ENCODE measurements around the gene CKAP2.
"Not testable (repeated sequence)": the region's sequence is repeated elsewhere in the genome, so short reads cannot be mapped to it uniquely, and the experiment has no call there.

Gene CKAP2

DNA sequence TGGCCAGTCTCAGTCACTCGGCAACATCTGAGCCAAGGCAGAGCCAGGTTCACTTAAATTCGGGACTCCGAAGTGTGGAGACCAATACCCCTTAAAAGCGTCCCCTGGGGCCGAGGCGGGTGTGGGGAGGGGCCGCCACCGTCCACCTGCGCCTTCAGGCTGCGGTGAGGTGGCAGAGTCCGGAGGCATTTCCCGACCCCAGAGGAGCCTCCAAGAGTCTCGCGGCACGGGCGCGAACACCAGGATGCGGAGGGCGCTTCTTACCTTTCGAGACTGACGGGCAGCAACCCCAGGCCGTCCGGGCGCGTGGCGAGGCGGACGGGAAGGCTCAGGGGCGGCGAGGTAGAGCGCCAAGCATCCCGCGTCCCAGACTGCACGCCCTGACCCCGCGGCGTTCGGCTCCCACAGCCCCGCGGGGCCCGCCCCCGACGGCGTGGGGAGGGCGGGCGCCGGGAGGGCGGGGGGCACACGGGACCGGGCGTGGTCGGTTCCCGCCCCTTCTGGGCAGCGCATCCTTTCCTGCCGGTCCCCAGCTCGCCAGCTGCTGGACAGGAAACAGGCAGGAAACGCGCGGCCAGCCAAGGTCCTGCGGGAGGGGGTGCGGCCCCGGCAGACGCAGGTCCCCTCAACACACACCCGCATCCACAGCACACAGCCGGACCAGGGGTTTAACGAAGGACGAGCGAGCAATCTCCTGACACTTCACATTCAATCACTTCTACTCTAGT, 49.3 kb upstream of the CKAP2 start, which contains the start of gene THSD1 (continued):
- no peak for TF ChIP-seq ZNF23 (tag by site-specific recombination; IDR thresholded peaks at IDR 0.05; ENCODE audit: borderline replicate concordance)
- TF ChIP-seq ZNF423 (tag by site-specific recombination; IDR thresholded peaks at IDR 0.05), result no peak
- no peak for TF ChIP-seq ZNF629 (tag by site-specific recombination; IDR thresholded peaks at IDR 0.05)
- peak; percentile 78 for TF ChIP-seq KLF1 (tag by site-specific recombination; IDR thresholded peaks at IDR 0.05)
- TF ChIP-seq, protein P1, sequence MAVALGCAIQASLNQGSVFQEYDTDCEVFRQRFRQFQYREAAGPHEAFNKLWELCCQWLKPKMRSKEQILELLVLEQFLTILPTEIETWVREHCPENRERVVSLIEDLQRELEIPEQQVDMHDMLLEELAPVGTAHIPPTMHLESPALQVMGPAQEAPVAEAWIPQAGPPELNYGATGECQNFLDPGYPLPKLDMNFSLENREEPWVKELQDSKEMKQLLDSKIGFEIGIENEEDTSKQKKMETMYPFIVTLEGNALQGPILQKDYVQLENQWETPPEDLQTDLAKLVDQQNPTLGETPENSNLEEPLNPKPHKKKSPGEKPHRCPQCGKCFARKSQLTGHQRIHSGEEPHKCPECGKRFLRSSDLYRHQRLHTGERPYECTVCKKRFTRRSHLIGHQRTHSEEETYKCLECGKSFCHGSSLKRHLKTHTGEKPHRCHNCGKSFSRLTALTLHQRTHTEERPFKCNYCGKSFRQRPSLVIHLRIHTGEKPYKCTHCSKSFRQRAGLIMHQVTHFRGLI (tag by site-specific recombination; IDR thresholded peaks at IDR 0.05), result no peak
- TF ChIP-seq OVOL3 (tag by site-specific recombination; IDR thresholded peaks at IDR 0.05), result no peak
- TF ChIP-seq SP2 (tag by site-specific recombination; IDR thresholded peaks at IDR 0.05), result peak; percentile 62
- TF ChIP-seq ZFP37 (tag by site-specific recombination; IDR thresholded peaks at IDR 0.05), result 0 out of 2 replicates have a peak, but pooled peaks have one; percentile 42
- peak; percentile 62; the same call in 1 of the 2 replicates for TF ChIP-seq ZNF76 (tag by site-specific recombination; IDR thresholded peaks at IDR 0.05; ENCODE audit: borderline replicate concordance, low read depth)
- TF ChIP-seq KLF9 (tag by site-specific recombination; IDR thresholded peaks at IDR 0.05; ENCODE audit: low read depth), result peak; percentile 79
- peak; percentile 20; the same call in 1 of the 2 replicates for TF ChIP-seq ZSCAN30 (tag by site-specific recombination; IDR thresholded peaks at IDR 0.05)
- TF ChIP-seq ZBTB8A (tag by site-specific recombination; IDR thresholded peaks at IDR 0.05), result peak; percentile 67
- TF ChIP-seq MYNN (tag by site-specific recombination; IDR thresholded peaks at IDR 0.05; ENCODE audit: borderline replicate concordance), result no peak
- TF ChIP-seq BCL11A (tag by site-specific recombination; IDR thresholded peaks at IDR 0.05; ENCODE audit: low read depth), result no peak

DNA sequence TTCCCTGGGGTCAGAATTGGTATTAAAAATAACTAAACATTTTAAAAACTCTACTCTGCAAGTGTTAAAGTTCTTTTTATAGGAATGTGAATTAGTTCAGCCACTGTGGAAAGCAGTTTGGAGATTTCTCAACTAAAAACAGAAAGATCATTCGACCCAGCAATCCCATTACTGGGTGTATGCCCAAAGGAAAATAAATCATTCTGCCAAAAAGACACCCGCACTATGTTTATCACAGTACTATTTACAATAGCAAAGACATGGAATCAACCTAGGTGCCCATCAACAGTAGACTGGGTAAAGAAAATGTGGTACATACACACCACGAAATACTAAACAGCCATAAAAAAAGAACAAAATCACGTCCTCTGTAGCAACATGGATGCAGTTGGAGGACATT, 48.6 kb upstream of the CKAP2 start:
- ChIA-PET CTCF (interaction anchor here (0.6 to 0.9 kb wide), 2 partner anchors 44 to 530 kb away, joined by 3 read pairs; no protein-coding TSS in a partner anchor), POLR2A (no interaction called here)
- TF ChIP-seq, protein P2, sequence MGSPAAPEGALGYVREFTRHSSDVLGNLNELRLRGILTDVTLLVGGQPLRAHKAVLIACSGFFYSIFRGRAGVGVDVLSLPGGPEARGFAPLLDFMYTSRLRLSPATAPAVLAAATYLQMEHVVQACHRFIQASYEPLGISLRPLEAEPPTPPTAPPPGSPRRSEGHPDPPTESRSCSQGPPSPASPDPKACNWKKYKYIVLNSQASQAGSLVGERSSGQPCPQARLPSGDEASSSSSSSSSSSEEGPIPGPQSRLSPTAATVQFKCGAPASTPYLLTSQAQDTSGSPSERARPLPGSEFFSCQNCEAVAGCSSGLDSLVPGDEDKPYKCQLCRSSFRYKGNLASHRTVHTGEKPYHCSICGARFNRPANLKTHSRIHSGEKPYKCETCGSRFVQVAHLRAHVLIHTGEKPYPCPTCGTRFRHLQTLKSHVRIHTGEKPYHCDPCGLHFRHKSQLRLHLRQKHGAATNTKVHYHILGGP (tag by site-specific recombination; IDR thresholded peaks at IDR 0.05), result no peak
- TF ChIP-seq ZNF24 (tag by site-specific recombination; IDR thresholded peaks at IDR 0.05), result no peak
- TF ChIP-seq IKZF3 (tag by site-specific recombination; IDR thresholded peaks at IDR 0.05), result no peak
- TF ChIP-seq, protein P3, sequence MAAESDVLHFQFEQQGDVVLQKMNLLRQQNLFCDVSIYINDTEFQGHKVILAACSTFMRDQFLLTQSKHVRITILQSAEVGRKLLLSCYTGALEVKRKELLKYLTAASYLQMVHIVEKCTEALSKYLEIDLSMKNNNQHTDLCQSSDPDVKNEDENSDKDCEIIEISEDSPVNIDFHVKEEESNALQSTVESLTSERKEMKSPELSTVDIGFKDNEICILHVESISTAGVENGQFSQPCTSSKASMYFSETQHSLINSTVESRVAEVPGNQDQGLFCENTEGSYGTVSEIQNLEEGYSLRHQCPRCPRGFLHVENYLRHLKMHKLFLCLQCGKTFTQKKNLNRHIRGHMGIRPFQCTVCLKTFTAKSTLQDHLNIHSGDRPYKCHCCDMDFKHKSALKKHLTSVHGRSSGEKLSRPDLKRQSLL (tag by site-specific recombination; IDR thresholded peaks at IDR 0.05), result no peak
- no peak for TF ChIP-seq SP7 (tag by site-specific recombination; IDR thresholded peaks at IDR 0.05)
- no peak for TF ChIP-seq ZNF544 (tag by site-specific recombination; IDR thresholded peaks at IDR 0.05)
- TF ChIP-seq, protein P4, sequence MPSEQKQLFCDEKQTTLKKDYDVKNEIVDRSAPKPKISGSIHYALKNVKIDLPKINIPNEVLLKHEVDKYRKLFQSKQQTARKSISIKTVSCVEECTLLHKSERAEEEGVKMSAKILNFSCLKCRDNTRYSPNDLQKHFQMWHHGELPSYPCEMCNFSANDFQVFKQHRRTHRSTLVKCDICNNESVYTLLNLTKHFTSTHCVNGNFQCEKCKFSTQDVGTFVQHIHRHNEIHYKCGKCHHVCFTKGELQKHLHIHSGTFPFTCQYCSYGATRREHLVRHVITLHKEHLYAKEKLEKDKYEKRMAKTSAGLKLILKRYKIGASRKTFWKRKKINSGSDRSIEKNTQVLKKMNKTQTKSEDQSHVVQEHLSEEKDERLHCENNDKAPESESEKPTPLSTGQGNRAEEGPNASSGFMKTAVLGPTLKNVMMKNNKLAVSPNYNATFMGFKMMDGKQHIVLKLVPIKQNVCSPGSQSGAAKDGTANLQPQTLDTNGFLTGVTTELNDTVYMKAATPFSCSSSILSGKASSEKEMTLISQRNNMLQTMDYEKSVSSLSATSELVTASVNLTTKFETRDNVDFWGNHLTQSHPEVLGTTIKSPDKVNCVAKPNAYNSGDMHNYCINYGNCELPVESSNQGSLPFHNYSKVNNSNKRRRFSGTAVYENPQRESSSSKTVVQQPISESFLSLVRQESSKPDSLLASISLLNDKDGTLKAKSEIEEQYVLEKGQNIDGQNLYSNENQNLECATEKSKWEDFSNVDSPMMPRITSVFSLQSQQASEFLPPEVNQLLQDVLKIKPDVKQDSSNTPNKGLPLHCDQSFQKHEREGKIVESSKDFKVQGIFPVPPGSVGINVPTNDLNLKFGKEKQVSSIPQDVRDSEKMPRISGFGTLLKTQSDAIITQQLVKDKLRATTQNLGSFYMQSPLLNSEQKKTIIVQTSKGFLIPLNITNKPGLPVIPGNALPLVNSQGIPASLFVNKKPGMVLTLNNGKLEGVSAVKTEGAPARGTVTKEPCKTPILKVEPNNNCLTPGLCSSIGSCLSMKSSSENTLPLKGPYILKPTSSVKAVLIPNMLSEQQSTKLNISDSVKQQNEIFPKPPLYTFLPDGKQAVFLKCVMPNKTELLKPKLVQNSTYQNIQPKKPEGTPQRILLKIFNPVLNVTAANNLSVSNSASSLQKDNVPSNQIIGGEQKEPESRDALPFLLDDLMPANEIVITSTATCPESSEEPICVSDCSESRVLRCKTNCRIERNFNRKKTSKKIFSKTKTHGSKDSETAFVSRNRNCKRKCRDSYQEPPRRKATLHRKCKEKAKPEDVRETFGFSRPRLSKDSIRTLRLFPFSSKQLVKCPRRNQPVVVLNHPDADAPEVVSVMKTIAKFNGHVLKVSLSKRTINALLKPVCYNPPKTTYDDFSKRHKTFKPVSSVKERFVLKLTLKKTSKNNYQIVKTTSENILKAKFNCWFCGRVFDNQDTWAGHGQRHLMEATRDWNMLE (tag by site-specific recombination; conservative IDR thresholded peaks at IDR 0.05; ENCODE audit: low read depth), result no peak
- TF ChIP-seq ZNF23 (tag by site-specific recombination; IDR thresholded peaks at IDR 0.05; ENCODE audit: borderline replicate concordance), result no peak
- no peaks in the 10 kb centered on the region for H3K4me1 ChIP-seq (ENCODE audit: control insufficient read depth, insufficient read depth, low read length)
- no peak overlapping the region for H3K4me3 ChIP-seq (ENCODE audit: low read depth, low read length)
- no peaks in the 10 kb centered on the region for H3K36me3 ChIP-seq (ENCODE audit: control insufficient read depth in 2 of 2, insufficient read depth in 1 of 2, low read length in 2 of 2)
- H3K9me3 ChIP-seq (ENCODE audit: control insufficient read depth, insufficient read depth, low read depth, low read length), result no peaks in the 10 kb centered on the region
- no peak overlapping the region for H3K27ac ChIP-seq (ENCODE audit: extremely low read depth, low read depth, low read length)

DNA sequence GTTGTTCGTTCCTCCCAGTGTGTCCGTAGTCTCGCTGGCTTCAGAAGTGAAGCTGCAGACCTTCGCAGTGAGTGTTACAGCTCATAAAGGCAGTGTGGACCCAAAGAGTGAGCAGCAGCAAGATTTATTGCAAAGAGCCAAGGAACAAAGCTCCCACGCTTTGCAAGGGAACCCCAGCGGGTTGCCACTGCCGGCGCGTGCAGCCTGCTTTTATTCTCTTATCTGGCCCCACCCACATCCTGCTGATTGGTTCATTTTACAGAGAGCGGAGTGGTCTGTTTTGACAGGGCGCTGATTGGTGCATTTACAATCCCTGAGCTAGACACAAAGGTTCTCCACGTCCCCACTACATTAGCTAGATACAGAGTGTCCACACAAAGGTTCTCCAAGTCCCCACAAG, 47.8 kb upstream of the CKAP2 start:
- H3K9me3 ChIP-seq (ENCODE audit: control insufficient read depth, insufficient read depth, low read depth, low read length); POLR2A ChIA-PET; H3K4me3 ChIP-seq (ENCODE audit: low read depth, low read length); H3K4me1 ChIP-seq (ENCODE audit: control insufficient read depth, insufficient read depth, low read length); H3K27ac ChIP-seq (ENCODE audit: extremely low read depth, low read depth, low read length); H3K36me3 ChIP-seq (ENCODE audit: control insufficient read depth in 2 of 2, insufficient read depth in 1 of 2, low read length in 2 of 2): not testable (repeated sequence)
- CTCF ChIA-PET, result interaction anchor here (0.9 kb wide), 1 partner anchor 43 kb away, joined by 3 read pairs; no protein-coding TSS in a partner anchor

All from HEK293 (cell line).